ENCODE results near the gene MYO18A. TPM values are rescaled to one million over a fixed set of nuclear protein-coding genes. Genes with fewer than 3 reads are reported as not detected.

Gene MYO18A
- total RNA-seq, 1 donor from 2014 or later = 59.5 TPM

- H3K4me3 ChIP-seq = no peak overlapping the region
- H3K9me3 ChIP-seq = no peaks in the 10 kb centered on the region
- intact Hi-C loops (cut with DNase I) = no loop called here
- H3K4me1 ChIP-seq = no peaks in the 10 kb centered on the region
- no peaks in the 10 kb centered on the region for H3K36me3 ChIP-seq
- no peak for TF ChIP-seq CTCF (IDR thresholded peaks at IDR 0.05)
- no peak overlapping the region for H3K27ac ChIP-seq
- DNase-seq (no peak), ATAC-seq (no peak)
- no peaks in the 10 kb centered on the region for H3K27me3 ChIP-seq (ENCODE audit: low read depth)
Measured at GRCh38 chr17:29063992-29064391, 116.2 kb downstream of the MYO18A start.

- ATAC-seq = no peak
- H3K27ac ChIP-seq = no peak overlapping the region
- no peaks in the 10 kb centered on the region for H3K36me3 ChIP-seq
- no peak overlapping the region for H3K4me3 ChIP-seq
- no peaks in the 10 kb centered on the region for H3K4me1 ChIP-seq
- no peak for TF ChIP-seq CTCF (IDR thresholded peaks at IDR 0.05)
- intact Hi-C loops (cut with DNase I) = no loop called here
- H3K27me3 ChIP-seq (ENCODE audit: low read depth) = no peaks in the 10 kb centered on the region
- no peaks in the 10 kb centered on the region for H3K9me3 ChIP-seq
- no peak for DNase-seq
Measured at GRCh38 chr17:29062215-29062614, 118.0 kb downstream of the MYO18A start.

- Histone ChIP-seq H3K36me3 (no peaks in the 10 kb centered on the region), H3K27ac (no peak overlapping the region), H3K4me1 (no peaks in the 10 kb centered on the region), H3K4me3 (no peak overlapping the region), H3K27me3 (ENCODE audit: low read depth) (no peaks in the 10 kb centered on the region), H3K9me3 (no peaks in the 10 kb centered on the region)
- DNase-seq (no peak), ATAC-seq (no peak)
- no peak for TF ChIP-seq CTCF (IDR thresholded peaks at IDR 0.05)
- intact Hi-C loops (cut with DNase I) = no loop called here
Measured at GRCh38 chr17:29061036-29061435, 119.2 kb downstream of the MYO18A start.

DNA sequence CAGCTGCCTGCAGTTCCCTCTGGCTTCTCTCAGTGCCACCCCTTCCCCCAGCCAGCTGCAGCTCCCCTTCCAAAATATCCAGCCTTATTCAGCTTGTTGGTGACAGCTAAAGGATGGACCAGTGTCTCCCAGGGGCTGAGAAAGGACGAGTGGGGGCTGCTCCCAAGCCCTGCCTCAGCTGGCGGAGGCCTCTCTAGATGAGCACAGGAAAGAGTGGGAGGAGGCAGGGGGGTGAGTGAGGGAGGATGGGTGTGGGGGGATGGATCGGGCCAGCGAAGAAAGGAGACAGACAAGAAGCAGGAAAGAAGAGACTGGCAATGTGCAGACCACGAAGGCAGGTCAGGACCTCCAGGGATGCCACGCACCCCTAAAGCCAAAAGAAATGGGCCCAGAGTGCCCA lies 119.7 kb downstream of the MYO18A start:
- Histone ChIP-seq H3K36me3 (no peaks in the 10 kb centered on the region), H3K27me3 (ENCODE audit: low read depth) (no peaks in the 10 kb centered on the region), H3K4me3 (no peak overlapping the region), H3K27ac (no peak overlapping the region), H3K9me3 (no peaks in the 10 kb centered on the region), H3K4me1 (no peaks in the 10 kb centered on the region)
- DNase-seq = no peak
- ATAC-seq = no peak
- intact Hi-C loops (cut with DNase I) = no loop called here
- TF ChIP-seq CTCF (IDR thresholded peaks at IDR 0.05) = no peak

DNA sequence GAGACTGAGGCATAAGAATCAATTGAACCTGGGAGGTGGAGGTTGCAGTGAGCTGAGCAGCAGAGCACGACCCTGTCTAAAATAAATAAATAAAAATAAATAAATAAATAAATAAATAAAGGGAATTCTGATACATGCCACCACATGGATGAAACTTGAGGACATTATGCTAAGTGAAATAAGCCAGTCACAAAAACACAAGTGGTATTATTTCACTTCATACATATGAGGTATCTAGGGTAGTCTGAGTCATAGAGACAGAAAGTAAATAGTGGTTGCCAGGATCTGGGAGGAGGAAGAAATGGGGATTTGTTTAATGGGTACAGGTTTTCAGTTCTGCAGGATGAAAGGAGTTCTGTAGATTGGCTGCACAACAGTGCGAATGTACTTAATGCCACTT lies 120.9 kb downstream of the MYO18A start:
- intact Hi-C loops (cut with DNase I) = no loop called here
- TF ChIP-seq CTCF (IDR thresholded peaks at IDR 0.05) = no peak
- DNase-seq = no peak
- H3K27me3 ChIP-seq (ENCODE audit: low read depth) = no peaks in the 10 kb centered on the region
- no peaks in the 10 kb centered on the region for H3K9me3 ChIP-seq
- H3K27ac ChIP-seq = no peak overlapping the region
- H3K36me3 ChIP-seq = no peaks in the 10 kb centered on the region
- no peak overlapping the region for H3K4me3 ChIP-seq
- peak; percentile 33 to 34 for ATAC-seq
- no peaks in the 10 kb centered on the region for H3K4me1 ChIP-seq

- H3K27me3 ChIP-seq (ENCODE audit: low read depth) = no peaks in the 10 kb centered on the region
- TF ChIP-seq CTCF (IDR thresholded peaks at IDR 0.05) = no peak
- DNase-seq (no peak), ATAC-seq (no peak)
- no peak overlapping the region for H3K4me3 ChIP-seq
- no peaks in the 10 kb centered on the region for H3K36me3 ChIP-seq
- H3K9me3 ChIP-seq = no peaks in the 10 kb centered on the region
- intact Hi-C loops (cut with DNase I) = no loop called here
- H3K4me1 ChIP-seq = no peaks in the 10 kb centered on the region
- no peak overlapping the region for H3K27ac ChIP-seq
Measured at GRCh38 chr17:29058391-29058790, 121.8 kb downstream of the MYO18A start.
